Adipocyte (in vitro differentiated cells): ENCODE data around the gene FRS3.

Experiments used
- DNase-seq: peaks from one replicate; pipeline ENCODE4 v3.0.0-alpha.2; 2015; ENCODE audit warnings: low read depth
- H3K27me3 ChIP-seq: replicated peaks from 2 replicates; pipeline ENCODE4 v1.7.0; 2013; ENCODE audit warnings: mild to moderate bottlenecking, low read length, moderate library complexity; ENCODE audit not compliant: control insufficient read depth, insufficient read depth
- H3K36me3 ChIP-seq: 2 replicates; pipeline ENCODE4 v1.7.0; 2013; ENCODE audit warnings: low read length, mild to moderate bottlenecking, moderate library complexity; ENCODE audit not compliant: control insufficient read depth, insufficient read depth, severe bottlenecking
- H3K4me1 ChIP-seq: 2 replicates; pipeline ENCODE4 v1.7.0; 2013; ENCODE audit warnings: mild to moderate bottlenecking, low read length, moderate library complexity; ENCODE audit not compliant: control insufficient read depth, insufficient read depth
- H3K4me3 ChIP-seq: 2 replicates; pipeline ENCODE4 v1.7.0; 2013; ENCODE audit warnings: mild to moderate bottlenecking, low read length, moderate library complexity
- H3K9ac ChIP-seq: 2 replicates; pipeline ENCODE4 v1.7.0; 2013; ENCODE audit warnings: mild to moderate bottlenecking, low read length, moderate library complexity
- H3K9me3 ChIP-seq: 2 replicates; pipeline ENCODE4 v1.7.0; 2013; ENCODE audit warnings: mild to moderate bottlenecking, low read length, moderate library complexity; ENCODE audit not compliant: control insufficient read depth

FRS3 gene

GRCh38 chr6:41779788-41780550 is at the start of gene FRS3:
TSS of gene FRS3 (minus strand) at chr6:41779900. CDS start at chr6:41776987, 2,913 bp downstream.
- Histone ChIP-seq H3K9ac (peak within 1 kb of the TSS; percentile 89), H3K36me3 (peaks cover 6% of the 10 kb centered on the region), H3K9me3 (no peaks in the 10 kb centered on the region), H3K27me3 (no peaks in the 10 kb centered on the region), H3K4me3 (peak within 1 kb of the TSS; percentile 91), H3K4me1 (peaks cover 18% of the 10 kb centered on the region)
- peak; percentile 98 for DNase-seq

- DNase-seq, result no peak
- Histone ChIP-seq H3K4me1 (no peaks in the 10 kb centered on the region), H3K4me3 (no peak overlapping the region), H3K9ac (no peak overlapping the region), H3K27me3 (no peaks in the 10 kb centered on the region), H3K36me3 (peaks cover 5% of the 10 kb centered on the region), H3K9me3 (no peaks in the 10 kb centered on the region)
Observed at GRCh38 chr6:41826343-41827022, 46.8 kb upstream of the FRS3 start.

GRCh38 chr6:41824571-41825569 is 45.2 kb upstream of the FRS3 start:
- H3K4me1 ChIP-seq, result no peaks in the 10 kb centered on the region
- H3K27me3 ChIP-seq, result no peaks in the 10 kb centered on the region
- no peak for DNase-seq
- H3K9me3 ChIP-seq, result no peaks in the 10 kb centered on the region
- H3K9ac ChIP-seq, result no peak overlapping the region
- no peak overlapping the region for H3K4me3 ChIP-seq
- peaks cover 5% of the 10 kb centered on the region for H3K36me3 ChIP-seq

GRCh38 chr6:41823178-41823577 is 43.5 kb upstream of the FRS3 start:
- Histone ChIP-seq H3K36me3 (peaks cover 5% of the 10 kb centered on the region), H3K4me3 (no peak overlapping the region), H3K9ac (no peak overlapping the region), H3K27me3 (no peaks in the 10 kb centered on the region), H3K9me3 (no peaks in the 10 kb centered on the region), H3K4me1 (no peaks in the 10 kb centered on the region)
- DNase-seq, result no peak

- H3K9me3 ChIP-seq, result no peaks in the 10 kb centered on the region
- H3K36me3 ChIP-seq, result peaks cover 5% of the 10 kb centered on the region
- no peak overlapping the region for H3K4me3 ChIP-seq
- no peaks in the 10 kb centered on the region for H3K4me1 ChIP-seq
- H3K9ac ChIP-seq, result no peak overlapping the region
- H3K27me3 ChIP-seq, result no peaks in the 10 kb centered on the region
- no peak for DNase-seq
Observed at GRCh38 chr6:41822021-41822420, 42.3 kb upstream of the FRS3 start.

GRCh38 chr6:41821266-41821665 is 41.6 kb upstream of the FRS3 start:
- Histone ChIP-seq H3K9me3 (no peaks in the 10 kb centered on the region), H3K9ac (no peak overlapping the region), H3K36me3 (peaks cover 5% of the 10 kb centered on the region), H3K27me3 (no peaks in the 10 kb centered on the region), H3K4me1 (no peaks in the 10 kb centered on the region), H3K4me3 (no peak overlapping the region)
- no peak for DNase-seq

- Histone ChIP-seq H3K4me1 (no peaks in the 10 kb centered on the region), H3K9ac (no peak overlapping the region), H3K27me3 (no peaks in the 10 kb centered on the region), H3K4me3 (no peak overlapping the region), H3K36me3 (no peaks in the 10 kb centered on the region), H3K9me3 (no peaks in the 10 kb centered on the region)
- DNase-seq, result no peak
Observed at GRCh38 chr6:41818271-41819054, 38.8 kb upstream of the FRS3 start.

- DNase-seq, result no peak
- no peaks in the 10 kb centered on the region for H3K9me3 ChIP-seq
- H3K27me3 ChIP-seq, result no peaks in the 10 kb centered on the region
- H3K36me3 ChIP-seq, result no peaks in the 10 kb centered on the region
- H3K4me1 ChIP-seq, result no peaks in the 10 kb centered on the region
- H3K4me3 ChIP-seq, result no peak overlapping the region
- no peak overlapping the region for H3K9ac ChIP-seq
Observed at GRCh38 chr6:41815587-41815986, 35.9 kb upstream of the FRS3 start.

GRCh38 chr6:41814629-41815028 is 34.9 kb upstream of the FRS3 start:
- Histone ChIP-seq H3K27me3 (no peaks in the 10 kb centered on the region), H3K4me3 (no peak overlapping the region), H3K9ac (no peak overlapping the region), H3K9me3 (no peaks in the 10 kb centered on the region), H3K4me1 (no peaks in the 10 kb centered on the region), H3K36me3 (no peaks in the 10 kb centered on the region)
- DNase-seq, result no peak

- H3K4me3 ChIP-seq, result no peak overlapping the region
- no peaks in the 10 kb centered on the region for H3K27me3 ChIP-seq
- no peak overlapping the region for H3K9ac ChIP-seq
- no peaks in the 10 kb centered on the region for H3K4me1 ChIP-seq
- DNase-seq, result no peak
- no peaks in the 10 kb centered on the region for H3K9me3 ChIP-seq
- H3K36me3 ChIP-seq, result no peaks in the 10 kb centered on the region
Observed at GRCh38 chr6:41813956-41814355, 34.3 kb upstream of the FRS3 start.
